ENCODE results near the gene ITGAL. TPM values are rescaled to one million over a fixed set of nuclear protein-coding genes. Genes with fewer than 3 reads are reported as not detected.

Gene ITGAL
- total and polyA plus RNA-seq, 10 donors, result 26.6 to 212 (median 130) TPM

GRCh38 chr16:30565526-30565925 lies 93.0 kb downstream of the ITGAL start:
- peaks cover 0 to 5% (median 2%) of the 10 kb centered on the region in 6 donors for H3K36me3 ChIP-seq
- no peak overlapping the region for H3K4me3 ChIP-seq
- no peaks in the 10 kb centered on the region for H3K9me3 ChIP-seq
- no peak for TF ChIP-seq POLR2AphosphoS5 (IDR thresholded peaks at IDR 0.05)
- TF ChIP-seq CTCF (IDR thresholded peaks at IDR 0.05 in 8 of 11, conservative IDR thresholded peaks at IDR 0.05 in 3 of 11), result no peak
- TF ChIP-seq POLR2A (IDR thresholded peaks at IDR 0.05), result no peak
- DNase-seq, result no peak
- H3K27me3 ChIP-seq (replicated peaks in 1 of 7), result peaks cover 0 to 4% (median 0%) of the 10 kb centered on the region in 7 donors
- H3K27ac ChIP-seq, result no peak overlapping the region
- WGBS, 5 donors, result 70 to 81% (median 73%) methylated on average over 7 of the region's 7 CpGs
- intact Hi-C loops (cut with DNase I; ENCODE audit: low total_unique reads), result no loop called here
- H3K4me1 ChIP-seq, result peaks cover 22 to 58% (median 41%) of the 10 kb centered on the region in 6 donors

- H3K4me1 ChIP-seq, result peaks cover 25 to 58% (median 42%) of the 10 kb centered on the region in 6 donors
- 70 to 83% (median 76%) methylated on average over 8 of the region's 8 CpGs for WGBS, 5 donors
- TF ChIP-seq POLR2AphosphoS5 (IDR thresholded peaks at IDR 0.05) (no peak), CTCF (IDR thresholded peaks at IDR 0.05 in 8 of 11, conservative IDR thresholded peaks at IDR 0.05 in 3 of 11) (no peak), POLR2A (IDR thresholded peaks at IDR 0.05) (no peak)
- no peak overlapping the region for H3K27ac ChIP-seq
- peaks cover 0 to 4% (median 0%) of the 10 kb centered on the region in 7 donors for H3K27me3 ChIP-seq (replicated peaks in 1 of 7)
- H3K36me3 ChIP-seq, result peaks cover 0 to 5% (median 2%) of the 10 kb centered on the region in 6 donors
- H3K4me3 ChIP-seq, result no peak overlapping the region
- no peak for DNase-seq
- H3K9me3 ChIP-seq, result no peaks in the 10 kb centered on the region
- intact Hi-C loops (cut with DNase I; ENCODE audit: low total_unique reads), result no loop called here
Measured at GRCh38 chr16:30565984-30566383, 93.4 kb downstream of the ITGAL start.

- intact Hi-C loops (cut with DNase I; ENCODE audit: low total_unique reads), result no loop called here
- Histone ChIP-seq H3K27ac (no peak overlapping the region), H3K36me3 (peaks cover 0 to 5% (median 2%) of the 10 kb centered on the region in 6 donors), H3K9me3 (no peaks in the 10 kb centered on the region), H3K4me1 (peaks cover 22 to 55% (median 40%) of the 10 kb centered on the region in 6 donors), H3K27me3 (replicated peaks in 1 of 7) (no peaks in the 10 kb centered on the region), H3K4me3 (no peak overlapping the region)
- 89 to 97% (median 96%) methylated on average over 4 of the region's 4 CpGs for WGBS, 5 donors
- TF ChIP-seq POLR2A (IDR thresholded peaks at IDR 0.05), result no peak
- TF ChIP-seq POLR2AphosphoS5 (IDR thresholded peaks at IDR 0.05), result no peak
- no peak for TF ChIP-seq CTCF (IDR thresholded peaks at IDR 0.05 in 8 of 11, conservative IDR thresholded peaks at IDR 0.05 in 3 of 11)
- no peak for DNase-seq
Measured at GRCh38 chr16:30566531-30566930, 94.0 kb downstream of the ITGAL start.

- WGBS, 5 donors, result 74 to 82% (median 77%) methylated on average over 14 of the region's 14 CpGs
- no peak for DNase-seq
- Histone ChIP-seq H3K4me3 (no peak overlapping the region), H3K36me3 (peaks cover 0 to 5% (median 2%) of the 10 kb centered on the region in 6 donors), H3K27me3 (replicated peaks in 1 of 7) (no peaks in the 10 kb centered on the region), H3K4me1 (peaks cover 26 to 51% (median 42%) of the 10 kb centered on the region in 6 donors), H3K9me3 (no peaks in the 10 kb centered on the region), H3K27ac (peak overlapping the region; percentile 58 to 99 (median 73))
- intact Hi-C loops (cut with DNase I; ENCODE audit: low total_unique reads), result no loop called here
- TF ChIP-seq POLR2AphosphoS5 (IDR thresholded peaks at IDR 0.05) (no peak), CTCF (IDR thresholded peaks at IDR 0.05 in 8 of 11, conservative IDR thresholded peaks at IDR 0.05 in 3 of 11) (no peak), POLR2A (IDR thresholded peaks at IDR 0.05) (no peak)
Measured at GRCh38 chr16:30567160-30567990, 94.8 kb downstream of the ITGAL start.
